C4-2B (cell line): Measurements from ENCODE around the gene C11orf86.
"Not testable (repeated sequence)": the region's sequence is repeated elsewhere in the genome, so short reads cannot be mapped to it uniquely, and the experiment has no call there.

ENCODE experiments used
- H3K27ac ChIP-seq: fragments of 450-650 bp; 2 replicates; pipeline ENCODE4 v1.5.1; 2017
- ZFX ChIP-seq: fragments of 450-650 bp; IDR thresholded peaks from 2 replicates; pipeline ENCODE4 v1.6.1; 2017
- TF ChIP-seq, protein P1 (sequence below): fragments of 450-650 bp; conservative IDR thresholded peaks from 2 replicates; pipeline ENCODE4 v1.5.1; 2017; ENCODE audit warnings: mild to moderate bottlenecking

Gene C11orf86

DNA sequence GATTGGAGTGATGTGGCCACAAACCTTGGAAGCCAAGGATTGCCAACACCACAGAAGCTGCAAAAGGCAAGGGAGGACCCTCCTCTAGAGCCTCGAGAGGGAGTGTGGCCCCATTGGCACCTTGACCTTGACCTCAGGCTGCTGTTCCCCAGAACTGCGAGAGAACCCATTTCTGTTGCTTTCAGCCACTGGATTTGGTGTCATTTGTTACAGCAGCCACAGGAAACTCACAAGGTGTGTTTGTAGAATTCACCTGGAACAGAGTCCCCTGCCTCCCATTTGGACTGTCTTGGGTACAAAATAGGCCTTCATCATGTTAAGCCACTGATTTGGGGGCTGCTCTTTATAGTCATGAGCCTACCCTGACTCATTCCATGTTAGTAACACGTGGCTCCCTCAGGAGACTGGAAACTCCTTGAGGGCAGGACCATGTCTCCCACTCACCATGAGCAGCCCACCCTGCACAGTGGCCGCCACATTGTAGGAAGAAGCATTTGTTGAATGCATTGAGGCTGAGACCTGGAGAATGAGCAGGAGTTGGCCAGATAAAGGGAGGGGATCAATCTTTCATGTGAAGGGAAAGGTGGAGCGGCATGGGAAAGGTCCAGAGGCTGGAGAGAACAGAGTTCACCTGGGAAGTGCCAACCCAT lies 8.3 kb downstream of the C11orf86 start:
- TF ChIP-seq, protein P1, sequence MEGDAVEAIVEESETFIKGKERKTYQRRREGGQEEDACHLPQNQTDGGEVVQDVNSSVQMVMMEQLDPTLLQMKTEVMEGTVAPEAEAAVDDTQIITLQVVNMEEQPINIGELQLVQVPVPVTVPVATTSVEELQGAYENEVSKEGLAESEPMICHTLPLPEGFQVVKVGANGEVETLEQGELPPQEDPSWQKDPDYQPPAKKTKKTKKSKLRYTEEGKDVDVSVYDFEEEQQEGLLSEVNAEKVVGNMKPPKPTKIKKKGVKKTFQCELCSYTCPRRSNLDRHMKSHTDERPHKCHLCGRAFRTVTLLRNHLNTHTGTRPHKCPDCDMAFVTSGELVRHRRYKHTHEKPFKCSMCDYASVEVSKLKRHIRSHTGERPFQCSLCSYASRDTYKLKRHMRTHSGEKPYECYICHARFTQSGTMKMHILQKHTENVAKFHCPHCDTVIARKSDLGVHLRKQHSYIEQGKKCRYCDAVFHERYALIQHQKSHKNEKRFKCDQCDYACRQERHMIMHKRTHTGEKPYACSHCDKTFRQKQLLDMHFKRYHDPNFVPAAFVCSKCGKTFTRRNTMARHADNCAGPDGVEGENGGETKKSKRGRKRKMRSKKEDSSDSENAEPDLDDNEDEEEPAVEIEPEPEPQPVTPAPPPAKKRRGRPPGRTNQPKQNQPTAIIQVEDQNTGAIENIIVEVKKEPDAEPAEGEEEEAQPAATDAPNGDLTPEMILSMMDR: no peak
- no peak for TF ChIP-seq ZFX
- peak overlapping the region; percentile 82 for H3K27ac ChIP-seq

DNA sequence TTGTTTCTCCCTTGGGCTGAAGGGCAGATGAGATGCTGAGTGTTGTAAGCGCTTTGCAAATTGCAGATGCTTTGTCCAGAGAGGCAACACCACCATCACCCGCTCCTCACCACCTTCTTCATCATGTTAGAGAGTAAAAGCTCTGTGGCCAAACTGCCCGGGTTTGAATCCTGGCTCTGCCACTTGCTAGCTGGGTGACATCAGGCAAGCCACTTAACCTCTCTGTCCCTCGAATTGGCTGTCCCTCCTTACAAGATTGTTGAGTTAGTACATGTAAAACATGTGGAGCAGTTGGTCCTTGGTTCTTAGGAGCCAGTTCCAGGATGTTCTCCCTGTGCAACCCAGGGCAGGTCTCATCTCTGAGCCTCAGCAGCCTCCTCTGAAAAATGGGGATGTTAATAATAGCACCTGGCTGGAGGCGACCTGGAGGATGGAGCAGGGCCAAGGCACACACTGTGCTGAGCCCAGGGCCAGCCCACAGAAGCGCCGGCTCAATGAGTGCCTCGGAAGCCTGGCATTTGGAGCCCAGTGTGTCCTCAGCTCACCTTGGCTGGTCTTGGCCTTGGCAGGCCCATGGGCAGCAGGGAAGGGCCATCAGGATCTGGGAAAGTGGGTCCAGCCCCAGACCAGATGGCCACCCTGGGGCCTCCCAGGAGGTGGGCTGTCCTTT lies 10.5 kb downstream of the C11orf86 start:
- peak overlapping the region; percentile 82 for H3K27ac ChIP-seq
- peak; percentile 49; the same call in 1 of the 2 replicates for TF ChIP-seq ZFX
- TF ChIP-seq, protein P1: no peak

DNA sequence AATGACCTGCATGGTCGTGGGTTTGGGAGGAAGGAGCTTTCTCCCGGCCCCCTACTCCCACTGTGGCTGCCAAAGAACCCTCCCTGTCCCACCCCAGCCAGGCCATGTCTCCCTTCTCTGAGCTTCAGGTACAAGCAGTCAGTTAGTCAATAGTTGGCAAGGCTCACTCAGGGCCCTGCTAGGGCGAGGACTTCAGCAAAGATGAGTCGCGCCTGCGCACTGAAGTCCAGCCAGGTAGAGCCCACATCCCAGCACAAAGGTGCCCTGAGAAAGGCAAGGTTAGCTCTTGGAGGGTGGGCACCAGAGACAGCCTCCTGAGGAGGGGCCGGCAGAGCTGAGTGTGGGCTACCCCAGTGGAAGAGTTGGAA lies 11.1 kb downstream of the C11orf86 start:
- peak overlapping the region; percentile 82 for H3K27ac ChIP-seq
- TF ChIP-seq, protein P1: no peak
- no peak for TF ChIP-seq ZFX

DNA sequence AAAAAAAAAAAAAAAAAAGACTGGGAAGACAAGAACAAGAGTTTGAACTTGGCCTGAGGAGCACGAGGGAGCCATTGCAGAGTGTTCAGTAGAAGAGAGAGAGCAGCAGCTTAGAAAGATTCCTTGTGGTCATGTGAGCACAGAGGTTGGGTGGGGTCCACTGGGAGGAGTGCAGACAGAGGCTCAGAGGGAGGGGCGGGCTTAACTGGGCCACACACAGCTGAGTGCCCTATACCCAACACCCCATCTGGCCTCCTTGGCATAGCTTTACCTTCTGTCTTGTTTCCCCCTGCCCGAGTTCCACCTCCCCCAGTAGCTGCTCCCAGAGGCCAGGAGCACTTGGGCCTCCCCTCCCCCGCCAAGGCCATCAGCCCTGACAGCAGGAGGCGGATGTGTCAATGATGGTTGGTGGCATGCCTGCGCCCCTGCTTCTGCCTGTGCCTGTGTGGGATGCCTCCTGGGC lies 12.1 kb downstream of the C11orf86 start:
- H3K27ac ChIP-seq: peak overlapping the region; percentile 82
- TF ChIP-seq ZFX: no peak
- TF ChIP-seq, protein P1: no peak

DNA sequence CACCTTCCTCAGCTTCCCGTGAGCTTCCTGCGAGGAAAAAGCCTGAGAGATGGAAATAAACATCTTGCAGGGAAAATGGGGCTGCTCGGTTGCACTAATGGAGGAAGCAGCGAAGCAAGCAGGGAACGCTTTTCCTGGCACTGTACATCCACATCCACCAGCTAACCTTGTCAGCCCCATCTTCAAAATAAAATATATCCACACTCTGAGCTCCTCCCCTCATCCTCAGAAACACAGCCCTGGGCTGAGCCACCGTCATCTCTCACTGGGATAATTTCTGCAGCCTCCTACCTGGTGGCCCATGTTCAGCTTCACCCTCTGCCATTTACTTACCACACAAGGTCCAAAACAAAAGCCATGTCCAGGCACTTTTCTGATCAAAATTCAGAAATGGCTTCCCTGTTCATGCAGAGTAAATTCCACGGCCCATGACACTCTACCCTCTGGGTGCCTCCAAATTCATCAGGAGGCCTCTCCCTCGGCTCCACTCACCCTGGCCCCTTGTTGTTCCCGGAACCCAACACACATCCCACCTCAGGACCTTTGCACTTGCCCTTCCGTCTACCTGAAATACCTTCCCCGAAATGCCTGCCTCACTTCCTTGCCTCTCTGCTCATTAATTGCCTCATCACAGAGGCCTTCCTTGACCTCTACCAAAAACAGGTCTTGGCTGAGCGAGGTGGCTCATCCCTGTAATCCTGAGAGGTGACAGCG lies 13.0 kb downstream of the C11orf86 start:
- peak overlapping the region; percentile 82; the same call in 1 of the 2 replicates for H3K27ac ChIP-seq
- no peak for TF ChIP-seq ZFX
- TF ChIP-seq, protein P1: no peak

DNA sequence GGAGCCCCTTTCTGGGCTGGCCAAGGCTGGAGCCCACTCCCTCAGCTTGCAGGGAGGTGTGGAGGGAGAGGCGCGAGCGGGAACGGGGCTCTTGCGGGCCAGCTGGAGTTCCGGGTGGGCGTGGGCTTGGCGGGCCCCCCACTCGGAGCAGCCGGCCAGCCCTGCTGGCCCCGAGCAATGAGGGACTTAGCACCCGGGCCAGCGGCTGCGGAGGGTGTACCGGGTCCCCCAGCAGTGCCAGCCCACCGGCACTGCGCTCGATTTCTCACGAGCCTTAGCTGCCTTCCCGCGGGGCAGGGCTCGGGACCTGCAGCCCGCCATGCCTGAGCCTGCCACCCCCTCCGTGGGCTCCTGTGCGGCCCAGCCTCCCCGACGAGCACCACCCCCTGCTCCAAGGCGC lies 13.6 kb downstream of the C11orf86 start:
- not testable (repeated sequence) for H3K27ac ChIP-seq

DNA sequence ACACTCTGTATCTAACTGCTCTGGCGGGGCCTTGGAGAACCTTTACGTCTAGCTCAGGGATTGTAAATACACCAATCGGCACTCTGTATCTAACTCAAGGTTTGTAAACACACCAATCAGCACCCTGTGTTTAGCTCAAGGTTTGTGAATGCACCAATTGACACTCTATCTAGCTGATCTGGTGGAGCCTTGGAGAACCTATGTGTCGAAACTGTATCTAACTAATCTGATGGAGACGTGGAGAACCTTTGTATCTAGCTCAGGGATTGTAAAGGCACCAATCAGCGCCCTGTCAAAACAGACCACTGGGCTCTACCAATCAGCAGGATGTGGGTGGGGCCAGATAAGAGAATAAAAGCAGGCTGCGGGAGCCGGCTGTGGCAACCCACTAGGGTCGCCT lies 14.3 kb downstream of the C11orf86 start:
- H3K27ac ChIP-seq: not testable (repeated sequence)

DNA sequence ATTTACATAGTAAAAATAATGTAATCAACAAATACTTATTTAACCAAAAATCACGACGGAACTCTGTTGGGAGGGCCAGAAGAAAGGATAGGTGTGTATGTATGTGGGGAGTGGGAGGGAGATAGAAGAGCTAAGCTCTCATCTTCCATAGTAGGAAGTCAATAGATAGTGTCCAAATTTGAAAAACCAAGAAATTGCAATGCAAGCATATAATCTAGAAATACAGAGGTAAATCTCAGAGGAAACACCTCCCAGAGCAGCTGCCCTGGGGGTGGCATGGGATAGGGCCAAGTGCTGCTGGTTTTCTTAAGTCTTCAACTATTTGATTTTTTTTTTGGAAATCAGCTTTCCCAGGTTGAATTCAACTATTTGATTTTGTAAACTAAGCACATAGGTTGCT lies 16.9 kb downstream of the C11orf86 start:
- no peak for TF ChIP-seq ZFX
- TF ChIP-seq, protein P1: no peak
- no peak overlapping the region for H3K27ac ChIP-seq
